H9 (cell line): ENCODE results near the gene PFN2. TPM values are rescaled to one million over a fixed set of nuclear protein-coding genes. Genes with fewer than 3 reads are reported as not detected.

ENCODE experiments used
- DNase-seq: peaks from one replicate; pipeline ENCODE4 v3.0.0-alpha.2; 2017
- H2AFZ ChIP-seq: one replicate; pipeline ENCODE4 v1.6.1; 2013; ENCODE audit warnings: mild to moderate bottlenecking, low read length, control low read depth, moderate library complexity
- H2AK5ac ChIP-seq: 2 replicates; pipeline ENCODE4 v1.6.1; 2013; ENCODE audit warnings: low read length, control low read depth, mixed read lengths; ENCODE audit not compliant: insufficient read length
- H2BK120ac ChIP-seq: one replicate; pipeline ENCODE4 v1.6.1; 2013; ENCODE audit warnings: low read depth, mild to moderate bottlenecking, low read length, control low read depth, inconsistent platforms; ENCODE audit not compliant: poor library complexity, severe bottlenecking
- H2BK12ac ChIP-seq: 2 replicates; pipeline ENCODE4 v1.6.1; 2013; ENCODE audit warnings: low read length, control low read depth, mixed read lengths, low read depth; ENCODE audit not compliant: insufficient read length
- H2BK15ac ChIP-seq: 2 replicates; pipeline ENCODE4 v1.6.1; 2013; ENCODE audit warnings: low read depth, low read length, control low read depth
- H2BK20ac ChIP-seq: one replicate; pipeline ENCODE4 v1.6.1; 2013; ENCODE audit warnings: low read depth, mild to moderate bottlenecking, low read length, control low read depth, inconsistent platforms; ENCODE audit not compliant: poor library complexity, severe bottlenecking
- H2BK5ac ChIP-seq: 2 replicates; pipeline ENCODE4 v1.6.1; 2013; ENCODE audit warnings: low read length, control low read depth, mixed read lengths; ENCODE audit not compliant: insufficient read length
- H3K14ac ChIP-seq: 2 replicates; pipeline ENCODE4 v1.6.1; 2013; ENCODE audit warnings: low read length, control low read depth; ENCODE audit not compliant: insufficient read depth
- H3K18ac ChIP-seq: 2 replicates; pipeline ENCODE4 v1.6.1; 2013; ENCODE audit warnings: low read depth, mild to moderate bottlenecking, mixed read lengths, low read length, control low read depth; ENCODE audit not compliant: insufficient read length
- H3K23ac ChIP-seq: 2 replicates; pipeline ENCODE4 v1.6.1; 2013; ENCODE audit warnings: low read length, control low read depth, mixed read lengths, low read depth; ENCODE audit not compliant: insufficient read length
- H3K23me2 ChIP-seq: 2 replicates; pipeline ENCODE4 v1.6.1; 2013; ENCODE audit warnings: low read depth, mild to moderate bottlenecking, mixed read lengths, low read length, control low read depth; ENCODE audit not compliant: insufficient read length, poor library complexity, severe bottlenecking
- H3K27ac ChIP-seq: 2 replicates; pipeline ENCODE4 v1.5.1; 2013; ENCODE audit warnings: low read length, control low read depth, mixed read lengths, low read depth; ENCODE audit not compliant: insufficient read length
- H3K27me3 ChIP-seq: 2 replicates; pipeline ENCODE4 v1.6.1; 2013; ENCODE audit warnings: low read length, control low read depth, inconsistent platforms; ENCODE audit not compliant: insufficient read depth
- H3K4ac ChIP-seq: 2 replicates; pipeline ENCODE4 v1.6.1; 2013; ENCODE audit warnings: low read depth, mild to moderate bottlenecking, control low read depth, inconsistent platforms, low read length, moderate library complexity
- H3K4me1 ChIP-seq: 2 replicates; pipeline ENCODE4 v1.6.1; 2013; ENCODE audit warnings: low read length, control low read depth, inconsistent platforms; ENCODE audit not compliant: insufficient read depth
- H3K4me2 ChIP-seq: 2 replicates; pipeline ENCODE4 v1.6.1; 2013; ENCODE audit warnings: low read length, control low read depth, mixed read lengths; ENCODE audit not compliant: insufficient read length, insufficient read depth
- H3K56ac ChIP-seq: 2 replicates; pipeline ENCODE4 v1.6.1; 2013; ENCODE audit warnings: low read depth, mild to moderate bottlenecking, mixed read lengths, low read length, control low read depth; ENCODE audit not compliant: insufficient read length
- H3K79me1 ChIP-seq: 2 replicates; pipeline ENCODE4 v1.6.1; 2013; ENCODE audit warnings: low read depth, mild to moderate bottlenecking, moderate library complexity, low read length, control low read depth, inconsistent platforms; ENCODE audit not compliant: insufficient read depth, poor library complexity, severe bottlenecking
- H3K79me2 ChIP-seq: 2 replicates; pipeline ENCODE4 v1.6.1; 2013; ENCODE audit warnings: low read length, control low read depth, inconsistent platforms; ENCODE audit not compliant: insufficient read depth
- H3K9ac ChIP-seq: 2 replicates; pipeline ENCODE4 v1.6.1; 2013; ENCODE audit warnings: low read length, control low read depth, mixed read lengths; ENCODE audit not compliant: insufficient read length; ENCODE audit errors: extremely low read depth
- H3K9me3 ChIP-seq: one replicate; pipeline ENCODE4 v1.6.1; 2013; ENCODE audit warnings: low read depth, low read length, inconsistent platforms; ENCODE audit not compliant: control insufficient read depth
- H3T11ph ChIP-seq: one replicate; pipeline ENCODE4 v1.6.1; 2013; ENCODE audit warnings: mild to moderate bottlenecking, low read length, control low read depth, inconsistent platforms
- H4K20me1 ChIP-seq: one replicate; pipeline ENCODE4 v1.6.1; 2013; ENCODE audit not compliant: control insufficient read depth, insufficient read length, insufficient read depth
- H4K5ac ChIP-seq: 2 replicates; pipeline ENCODE4 v1.6.1; 2013; ENCODE audit warnings: low read depth, mild to moderate bottlenecking, mixed read lengths, low read length, control low read depth; ENCODE audit not compliant: insufficient read length
- H4K8ac ChIP-seq: replicated peaks from 2 replicates; pipeline ENCODE4 v1.6.1; 2013; ENCODE audit warnings: low read length, control low read depth, mixed read lengths, low read depth; ENCODE audit not compliant: insufficient read length
- H4K91ac ChIP-seq: 2 replicates; pipeline ENCODE4 v1.6.1; 2013; ENCODE audit warnings: low read depth, mild to moderate bottlenecking, moderate library complexity, mixed read lengths, low read length, control low read depth; ENCODE audit not compliant: insufficient read length
- H3K27ac Mint-ChIP-seq, 3 experiments: 2 replicates in 2 of 3; 3 replicates in 1 of 3; pipeline ENCODE4 v1.8.0; 2020 to 2021; ENCODE audit warnings: mixed read lengths in 3 of 3, mild to moderate bottlenecking in 1 of 3, moderate library complexity in 1 of 3
- H3K27me3 Mint-ChIP-seq: 2 replicates; pipeline ENCODE4 v1.8.0; 2021; ENCODE audit warnings: low read depth, mild to moderate bottlenecking, moderate library complexity, mixed read lengths
- H3K36me3 Mint-ChIP-seq, 3 experiments: 2 replicates in 2 of 3; 3 replicates in 1 of 3; pipeline ENCODE4 v1.8.0; 2020 to 2021; ENCODE audit warnings: low read depth in 3 of 3, mixed read lengths in 3 of 3; ENCODE audit not compliant: insufficient read depth in 1 of 3
- H3K4me1 Mint-ChIP-seq, 2 experiments: 2 replicates each; pipeline ENCODE4 v1.8.0; 2020; ENCODE audit warnings: mixed read lengths in 2 of 2
- H3K4me3 Mint-ChIP-seq, 2 experiments: 2 replicates in 1 of 2; 3 replicates in 1 of 2; pipeline ENCODE4 v1.8.0; 2020 to 2021; ENCODE audit warnings: mild to moderate bottlenecking in 2 of 2, mixed read lengths in 2 of 2, moderate library complexity in 1 of 2
- H3K9me3 Mint-ChIP-seq, 2 experiments: 2 replicates in 1 of 2; 3 replicates in 1 of 2; pipeline ENCODE4 v1.8.0; 2020; ENCODE audit warnings: mild to moderate bottlenecking in 2 of 2, mixed read lengths in 2 of 2, moderate library complexity in 1 of 2
- total RNA-seq: library from RNA; stranded (reverse); gene quantifications from 2 replicates; pipeline ENCODE4 v1.2.1, GENCODE V29; 2021
- TF ChIP-seq, protein P1 (sequence below): fragments of 200-600 bp; sonication (generic); conservative IDR thresholded peaks from 3 replicates; pipeline ENCODE4 v1.8.0; 2021; ENCODE audit warnings: antibody characterized with exemption, mild to moderate bottlenecking

PFN2 gene
- total RNA-seq, 1 experiment from 2014 or later = 174 TPM

DNA sequence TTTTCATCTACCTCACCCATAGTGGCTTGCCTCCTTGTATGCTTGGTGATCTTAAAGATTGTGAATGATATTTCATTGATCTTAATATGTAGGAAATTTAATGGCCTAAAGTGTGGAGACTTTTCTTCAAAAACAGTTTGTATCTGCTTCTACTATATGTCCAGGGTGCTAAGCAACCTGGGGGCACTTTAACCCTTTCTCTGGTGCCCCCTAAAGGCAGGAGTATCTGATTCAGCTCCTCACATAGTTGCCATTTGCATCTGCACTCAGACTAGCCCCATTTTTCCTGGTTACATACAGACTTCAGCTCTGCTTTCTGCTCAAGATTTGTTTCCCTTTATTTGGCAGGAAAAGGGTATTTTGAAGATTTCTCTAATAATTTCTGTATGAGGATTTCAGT lies 5.2 kb upstream of the PFN2 start:
- Histone ChIP-seq H3K27ac (no peak overlapping the region), H3T11ph (no peak overlapping the region), H2BK15ac (no peak overlapping the region), H3K79me1 (no peaks in the 10 kb centered on the region), H3K27me3 (no peaks in the 10 kb centered on the region), H3K4me1 (no peaks in the 10 kb centered on the region; the same call in 1 of the 2 replicates), H3K23me2 (peaks cover 9% of the 10 kb centered on the region), H2BK120ac (no peak overlapping the region), H3K4me2 (no peak overlapping the region), H2AK5ac (no peak overlapping the region), H3K23ac (no peak overlapping the region), H4K8ac (no peak overlapping the region), H4K91ac (no peak overlapping the region), H3K9me3 (no peaks in the 10 kb centered on the region), H2BK5ac (no peak overlapping the region), H4K5ac (no peak overlapping the region), H3K18ac (no peak overlapping the region), H2BK20ac (no peak overlapping the region), H3K79me2 (no peaks in the 10 kb centered on the region), H2AFZ (no peak overlapping the region), H4K20me1 (no peaks in the 10 kb centered on the region), H3K9ac (no peak overlapping the region), H3K14ac (no peak overlapping the region), H2BK12ac (no peak overlapping the region), H3K56ac (no peak overlapping the region), H3K4ac (no peak overlapping the region)
- TF ChIP-seq, protein P1, sequence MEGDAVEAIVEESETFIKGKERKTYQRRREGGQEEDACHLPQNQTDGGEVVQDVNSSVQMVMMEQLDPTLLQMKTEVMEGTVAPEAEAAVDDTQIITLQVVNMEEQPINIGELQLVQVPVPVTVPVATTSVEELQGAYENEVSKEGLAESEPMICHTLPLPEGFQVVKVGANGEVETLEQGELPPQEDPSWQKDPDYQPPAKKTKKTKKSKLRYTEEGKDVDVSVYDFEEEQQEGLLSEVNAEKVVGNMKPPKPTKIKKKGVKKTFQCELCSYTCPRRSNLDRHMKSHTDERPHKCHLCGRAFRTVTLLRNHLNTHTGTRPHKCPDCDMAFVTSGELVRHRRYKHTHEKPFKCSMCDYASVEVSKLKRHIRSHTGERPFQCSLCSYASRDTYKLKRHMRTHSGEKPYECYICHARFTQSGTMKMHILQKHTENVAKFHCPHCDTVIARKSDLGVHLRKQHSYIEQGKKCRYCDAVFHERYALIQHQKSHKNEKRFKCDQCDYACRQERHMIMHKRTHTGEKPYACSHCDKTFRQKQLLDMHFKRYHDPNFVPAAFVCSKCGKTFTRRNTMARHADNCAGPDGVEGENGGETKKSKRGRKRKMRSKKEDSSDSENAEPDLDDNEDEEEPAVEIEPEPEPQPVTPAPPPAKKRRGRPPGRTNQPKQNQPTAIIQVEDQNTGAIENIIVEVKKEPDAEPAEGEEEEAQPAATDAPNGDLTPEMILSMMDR = peak; percentile 67
- H3K27ac Mint-ChIP-seq = no peak overlapping the region
- H3K36me3 Mint-ChIP-seq = 0 out of 7 replicates have a peak, but pooled peaks cover 0 to 3% (median 0%) of the 10 kb centered on the region in 3 experiments
- H3K4me1 Mint-ChIP-seq = peaks cover 14 to 23% of the 10 kb centered on the region in 2 experiments
- DNase-seq = peak; percentile 41
- no peaks in the 10 kb centered on the region for H3K9me3 Mint-ChIP-seq
- H3K27me3 Mint-ChIP-seq = no peaks in the 10 kb centered on the region
- H3K4me3 Mint-ChIP-seq = no peak overlapping the region
